ENCODE results near the gene KCNS1. TPM values are rescaled to one million over a fixed set of nuclear protein-coding genes. Genes with fewer than 3 reads are reported as not detected.
A peak's percentile ranks its signal among the peaks of the same experiment; 100 is the strongest.

Gene KCNS1
- total and polyA plus RNA-seq, 8 donors, result 0.04 to 1.3 (median 0.09) TPM; not detected in 1

- H3K36me3 ChIP-seq, result no peaks in the 10 kb centered on the region
- peaks cover 0 to 14% (median 6%) of the 10 kb centered on the region in 4 donors for H3K27me3 ChIP-seq
- H3K4me1 ChIP-seq, result peaks cover 0 to 4% (median 0%) of the 10 kb centered on the region in 3 donors
- intact Hi-C loops (cut with DNase I), result loop anchor here in 1 of 3 donors (10.0 kb wide), 1 partner anchor 93 kb away; no protein-coding TSS in a partner anchor
- H3K27ac ChIP-seq, result no peak overlapping the region
- FAIRE-seq, result no peak
- peak; percentile 5 to 59 (median 42) for ATAC-seq
- 8 to 10% methylated on average over 76 to 91 of the region's 91 CpGs for WGBS, 2 donors
- H3K9me3 ChIP-seq, result no peaks in the 10 kb centered on the region
- DNase-seq, result peak in 5 of 6 donors; percentile 26 to 66 (median 36)
- H3K4me3 ChIP-seq, result peak overlapping the region in 1 of 4 donors; percentile 27
- TF ChIP-seq CTCF (IDR thresholded peaks at IDR 0.05), result no peak
Measured at GRCh38 chr20:45098103-45098773, 2.7 kb downstream of the KCNS1 start.

- ATAC-seq, result peak in 3 of 4 donors; percentile 44 to 51 (median 49)
- Histone ChIP-seq H3K27ac (no peak overlapping the region), H3K36me3 (no peaks in the 10 kb centered on the region), H3K27me3 (peaks cover 0 to 14% (median 6%) of the 10 kb centered on the region in 4 donors), H3K4me1 (peaks cover 0 to 4% (median 0%) of the 10 kb centered on the region in 3 donors), H3K4me3 (peak overlapping the region in 1 of 4 donors; percentile 27), H3K9me3 (no peaks in the 10 kb centered on the region)
- no peak for TF ChIP-seq CTCF (IDR thresholded peaks at IDR 0.05)
- no peak for FAIRE-seq
- intact Hi-C loops (cut with DNase I), result loop anchor here in 1 of 3 donors (10.0 kb wide), 1 partner anchor 93 kb away; no protein-coding TSS in a partner anchor
- no peak for DNase-seq
- 24 to 35% methylated on average over 36 to 56 of the region's 56 CpGs for WGBS, 2 donors
Measured at GRCh38 chr20:45097485-45098102, 3.3 kb downstream of the KCNS1 start.

GRCh38 chr20:45096781-45097180, 4.1 kb downstream of the KCNS1 start:
- TF ChIP-seq CTCF (IDR thresholded peaks at IDR 0.05), result no peak
- FAIRE-seq (no peak), DNase-seq (no peak), ATAC-seq (no peak)
- H3K4me1 ChIP-seq, result peaks cover 0 to 4% (median 0%) of the 10 kb centered on the region in 3 donors
- H3K27ac ChIP-seq, result no peak overlapping the region
- 69 to 77% methylated on average over 9 of the region's 9 CpGs for whole genome bisulfite sequencing, 2 donors
- no peaks in the 10 kb centered on the region for H3K9me3 ChIP-seq
- intact Hi-C loops (cut with DNase I), result loop anchor here in 1 of 3 donors (10.0 kb wide), 1 partner anchor 92 kb away; no protein-coding TSS in a partner anchor
- no peaks in the 10 kb centered on the region for H3K36me3 ChIP-seq
- peaks cover 0 to 14% (median 6%) of the 10 kb centered on the region in 4 donors for H3K27me3 ChIP-seq
- no peak overlapping the region for H3K4me3 ChIP-seq

- WGBS, 2 donors, result 4 to 5% methylated on average over 7 of the region's 7 CpGs
- no peaks in the 10 kb centered on the region for H3K36me3 ChIP-seq
- peak; percentile 47 to 75 (median 66) for ATAC-seq
- H3K27ac ChIP-seq, result no peak overlapping the region
- H3K4me1 ChIP-seq, result peaks cover 0 to 4% (median 0%) of the 10 kb centered on the region in 3 donors
- peak in 2 of 6 donors; percentile 21 to 60 for DNase-seq
- no peak for FAIRE-seq
- no peak overlapping the region for H3K4me3 ChIP-seq
- no peaks in the 10 kb centered on the region for H3K9me3 ChIP-seq
- TF ChIP-seq CTCF (IDR thresholded peaks at IDR 0.05), result peak; percentile 33 to 81 (median 67)
- peaks cover 0 to 14% (median 6%) of the 10 kb centered on the region in 4 donors for H3K27me3 ChIP-seq
- intact Hi-C loops (cut with DNase I), result loop anchor here in 1 of 3 donors (10.0 kb wide), 1 partner anchor 91 kb away; no protein-coding TSS in a partner anchor
Measured at GRCh38 chr20:45095805-45096238, 5.1 kb downstream of the KCNS1 start.
